Esophagus muscularis mucosa (tissue), 4 donors: ENCODE results near the gene CLPTM1. TPM values are rescaled to one million over a fixed set of nuclear protein-coding genes. Genes with fewer than 3 reads are reported as not detected.

Source experiments
- DNase-seq: peaks from one replicate; pipeline ENCODE4 v3.0.0-alpha.2; 2017; ENCODE audit errors: extremely low spot score
- H3K27ac ChIP-seq, 4 donors: fragments of 200-600 bp; sonication (generic); replicated peaks in 1 of 4; 1 replicate in 3 of 4; 2 replicates in 1 of 4; pipeline ENCODE4 v1.5.1; 2016 to 2019; ENCODE audit warnings: mild to moderate bottlenecking in 1 of 4
- H3K27me3 ChIP-seq, 4 donors: fragments of 200-600 bp; sonication (generic); one replicate each; pipeline versions ENCODE4 v1.5.1 to v1.6.0; 2016 to 2019
- H3K36me3 ChIP-seq, 4 donors: fragments of 200-600 bp; sonication (generic); one replicate each; pipeline ENCODE4 v1.5.1; 2016 to 2019
- H3K4me1 ChIP-seq, 4 donors: fragments of 200-600 bp; sonication (generic); one replicate each; pipeline ENCODE4 v1.5.1; 2016 to 2019
- H3K4me3 ChIP-seq, 4 donors: fragments of 200-600 bp; sonication (generic); 1 replicate in 2 of 4; 2 replicates in 2 of 4; pipeline ENCODE4 v1.5.1; 2016 to 2019; ENCODE audit warnings: mild to moderate bottlenecking in 4 of 4, moderate library complexity in 1 of 4
- H3K9me3 ChIP-seq, 4 donors: fragments of 200-600 bp; sonication (generic); 1 replicate in 3 of 4; 2 replicates in 1 of 4; pipeline ENCODE4 v1.5.1; 2016 to 2019
- CTCF ChIP-seq, 3 experiments: fragments of 200-600 bp in 2 of 3; fragments of 450-650 bp in 1 of 3; sonication (generic) in 2 of 3; IDR thresholded peaks; one replicate each; pipeline ENCODE4 v1.5.1; 2017 to 2019; ENCODE audit warnings: antibody characterized with exemption in 3 of 3, mild to moderate bottlenecking in 2 of 3, moderate library complexity in 1 of 3
- EP300 ChIP-seq: sonication (generic); formaldehyde crosslinking; IDR thresholded peaks from one replicate; pipeline ENCODE4 v1.6.1; 2017; ENCODE audit warnings: antibody characterized with exemption
- POLR2A ChIP-seq: fragments of 450-650 bp; IDR thresholded peaks from one replicate; pipeline ENCODE4 v1.6.1; 2017; ENCODE audit warnings: antibody characterized with exemption, moderate library complexity, mild to moderate bottlenecking, low read depth
- POLR2AphosphoS5 ChIP-seq, 2 donors: sonication (generic); formaldehyde crosslinking; IDR thresholded peaks; one replicate each; pipeline ENCODE4 v1.6.1; 2017; ENCODE audit warnings: antibody characterized with exemption in 2 of 2
- WGBS: methylation state at CpG from one replicate; pipeline ENCODE4 v1.1.5; 2018; 5-methylcytosine and 5-hydroxymethylcytosine counted together
- intact Hi-C: fragments of 100-400 bp; cut with DNase I; formaldehyde crosslinking; loops from one replicate; pipeline ENCODE4 v1.15.1; 2023
- total RNA-seq, 4 donors: library from RNA; depleted of rRNA; stranded (reverse); fragments of >200 nt; gene quantifications; one replicate each; pipeline versions ENCODE4 v1.1.0 to v1.2.1, GENCODE V29; 2016

Gene CLPTM1
- total RNA-seq, 4 donors from 2014 or later, result 46.6 to 154 (median 79.5) TPM

GRCh38 chr19:44974857-44975256 lies 19.7 kb downstream of the CLPTM1 start:
- H3K27me3 ChIP-seq, result no peaks in the 10 kb centered on the region
- intact Hi-C loops, result no loop called here
- no peaks in the 10 kb centered on the region for H3K9me3 ChIP-seq
- DNase-seq, result no peak
- H3K4me1 ChIP-seq, result no peaks in the 10 kb centered on the region
- peaks cover 60 to 97% (median 78%) of the 10 kb centered on the region in 4 donors for H3K36me3 ChIP-seq
- no peak for TF ChIP-seq CTCF (IDR thresholded peaks at IDR 0.05)
- no peak overlapping the region for H3K4me3 ChIP-seq
- no peak overlapping the region for H3K27ac ChIP-seq
- WGBS, result 93% methylated on average over 5 of the region's 5 CpGs

GRCh38 chr19:44975444-44975843 lies 20.3 kb downstream of the CLPTM1 start:
- intact Hi-C loops, result no loop called here
- peaks cover 60 to 97% (median 83%) of the 10 kb centered on the region in 4 donors for H3K36me3 ChIP-seq
- no peak overlapping the region for H3K27ac ChIP-seq
- H3K9me3 ChIP-seq, result no peaks in the 10 kb centered on the region
- no peak overlapping the region for H3K4me3 ChIP-seq
- no peaks in the 10 kb centered on the region for H3K27me3 ChIP-seq
- 94% methylated on average over 4 of the region's 4 CpGs for WGBS
- H3K4me1 ChIP-seq, result no peaks in the 10 kb centered on the region
- TF ChIP-seq POLR2AphosphoS5 (IDR thresholded peaks at IDR 0.05) (no peak), CTCF (IDR thresholded peaks at IDR 0.05) (no peak), POLR2A (no peak), EP300 (no peak)
- DNase-seq, result no peak

- intact Hi-C loops, result no loop called here
- H3K4me1 ChIP-seq, result peaks cover 0 to 4% (median under 1%) of the 10 kb centered on the region in 4 donors
- H3K27me3 ChIP-seq, result no peaks in the 10 kb centered on the region
- no peak overlapping the region for H3K27ac ChIP-seq
- TF ChIP-seq EP300 (no peak), POLR2A (no peak), POLR2AphosphoS5 (IDR thresholded peaks at IDR 0.05) (no peak), CTCF (IDR thresholded peaks at IDR 0.05) (no peak)
- no peak overlapping the region for H3K4me3 ChIP-seq
- peaks cover 40 to 98% (median 94%) of the 10 kb centered on the region in 4 donors for H3K36me3 ChIP-seq
- 91% methylated on average over 7 of the region's 9 CpGs for WGBS
- DNase-seq, result no peak
- no peaks in the 10 kb centered on the region for H3K9me3 ChIP-seq
Observed at GRCh38 chr19:44984005-44984404, 28.8 kb downstream of the CLPTM1 start.

- TF ChIP-seq CTCF (IDR thresholded peaks at IDR 0.05) (no peak), POLR2A (no peak), EP300 (no peak), POLR2AphosphoS5 (IDR thresholded peaks at IDR 0.05) (no peak)
- no peak for DNase-seq
- 100% methylated on average over 1 of the region's 4 CpGs for WGBS
- H3K4me1 ChIP-seq, result peaks cover 0 to 7% (median 1%) of the 10 kb centered on the region in 4 donors
- H3K36me3 ChIP-seq, result peaks cover 35 to 98% (median 92%) of the 10 kb centered on the region in 4 donors
- H3K27ac ChIP-seq, result no peak overlapping the region
- intact Hi-C loops, result no loop called here
- H3K27me3 ChIP-seq, result no peaks in the 10 kb centered on the region
- H3K9me3 ChIP-seq, result no peaks in the 10 kb centered on the region
- H3K4me3 ChIP-seq, result no peak overlapping the region
Observed at GRCh38 chr19:44985445-44985844, 30.3 kb downstream of the CLPTM1 start.

- no peak overlapping the region for H3K4me3 ChIP-seq
- H3K36me3 ChIP-seq, result peaks cover 44 to 100% (median 93%) of the 10 kb centered on the region in 4 donors
- no peaks in the 10 kb centered on the region for H3K27me3 ChIP-seq
- DNase-seq, result no peak
- peaks cover 0 to 7% (median 1%) of the 10 kb centered on the region in 4 donors for H3K4me1 ChIP-seq
- no peak for TF ChIP-seq POLR2A
- TF ChIP-seq POLR2AphosphoS5 (IDR thresholded peaks at IDR 0.05), result no peak
- no peak for TF ChIP-seq CTCF (IDR thresholded peaks at IDR 0.05)
- no peak for TF ChIP-seq EP300
- no peak overlapping the region for H3K27ac ChIP-seq
- H3K9me3 ChIP-seq, result no peaks in the 10 kb centered on the region
- intact Hi-C loops, result no loop called here
- WGBS, result 89% methylated on average over 7 of the region's 7 CpGs
Observed at GRCh38 chr19:44986389-44986788, 31.2 kb downstream of the CLPTM1 start.
